Activated naive CD8-positive, alpha-beta T cell (primary cell): Measurements from ENCODE around the gene ZBTB32.

Experiments
- H3K27ac Mint-ChIP-seq: one replicate; pipeline ENCODE4 v1.8.0; 2021; ENCODE audit warnings: mixed read lengths
- H3K27me3 Mint-ChIP-seq: one replicate; pipeline ENCODE4 v1.8.0; 2021; ENCODE audit warnings: mixed read lengths
- H3K36me3 Mint-ChIP-seq: one replicate; pipeline ENCODE4 v1.8.0; 2021; ENCODE audit warnings: mixed read lengths
- H3K4me1 Mint-ChIP-seq: one replicate; pipeline ENCODE4 v1.8.0; 2021; ENCODE audit warnings: low read depth, mixed read lengths
- H3K4me3 Mint-ChIP-seq: one replicate; pipeline ENCODE4 v1.8.0; 2021; ENCODE audit warnings: mild to moderate bottlenecking, mixed read lengths
- H3K9me3 Mint-ChIP-seq: one replicate; pipeline ENCODE4 v1.8.0; 2021; ENCODE audit warnings: low read depth, mixed read lengths

ZBTB32 gene

GRCh38 chr19:35744430-35745327, 40.3 kb downstream of the ZBTB32 start:
- H3K27me3 Mint-ChIP-seq: no peaks in the 10 kb centered on the region
- peak overlapping the region; percentile 95 for H3K4me3 Mint-ChIP-seq
- peaks cover 5% of the 10 kb centered on the region for H3K36me3 Mint-ChIP-seq
- peak overlapping the region; percentile 99 for H3K27ac Mint-ChIP-seq
- H3K4me1 Mint-ChIP-seq: peaks cover 60% of the 10 kb centered on the region
- no peaks in the 10 kb centered on the region for H3K9me3 Mint-ChIP-seq

DNA sequence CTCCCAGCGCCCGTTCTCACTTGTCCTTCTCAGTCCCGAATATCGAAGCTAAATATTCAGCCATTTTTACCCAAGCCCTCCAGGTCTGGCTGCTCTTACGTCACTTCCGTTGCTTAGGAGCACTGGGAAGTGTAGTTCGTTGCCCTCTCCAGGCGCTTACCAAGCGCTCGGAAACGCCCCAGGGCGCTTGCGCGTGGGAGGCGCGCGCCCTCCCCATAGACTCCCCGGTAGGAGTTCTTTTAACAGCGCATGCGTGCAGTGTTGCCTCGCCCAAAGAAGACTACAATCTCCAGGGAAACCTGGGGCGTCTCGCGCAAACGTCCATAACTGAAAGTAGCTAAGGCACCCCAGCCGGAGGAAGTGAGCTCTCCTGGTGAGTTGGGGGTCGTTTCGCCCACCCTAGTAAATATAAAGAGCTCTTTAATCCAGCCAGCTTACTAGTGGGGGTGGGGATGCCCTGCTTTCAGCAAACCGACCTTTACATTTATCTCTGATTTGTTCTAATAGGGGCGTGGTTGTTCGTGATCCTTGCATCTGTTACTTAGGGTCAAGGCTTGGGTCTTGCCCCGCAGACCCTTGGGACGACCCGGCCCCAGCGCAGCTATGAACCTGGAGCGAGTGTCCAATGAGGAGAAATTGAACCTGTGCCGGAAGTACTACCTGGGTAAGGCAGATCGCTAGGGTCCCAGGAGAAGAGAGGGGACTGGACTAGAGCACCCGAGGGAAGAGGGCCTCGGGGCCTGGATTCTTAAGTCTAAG, 41.1 kb downstream of the ZBTB32 start, which contains the start of the genes PSENEN and U2AF1L4:
Gene PSENEN, plus strand, starts transcription at position 324 of the 759 bp plus-strand sequence. Its CDS starts 280 bp downstream, at position 604.
Gene U2AF1L4, minus strand, starts transcription at position 91 of the 759 bp plus-strand sequence. Its CDS starts 27 bp downstream, at position 64.
- Mint-ChIP-seq H3K4me3 (peak within 1 kb of the TSS; percentile 95), H3K4me1 (peaks cover 61% of the 10 kb centered on the region), H3K9me3 (no peaks in the 10 kb centered on the region), H3K36me3 (peaks cover 5% of the 10 kb centered on the region), H3K27me3 (no peaks in the 10 kb centered on the region), H3K27ac (peak within 1 kb of the TSS; percentile 99)

DNA sequence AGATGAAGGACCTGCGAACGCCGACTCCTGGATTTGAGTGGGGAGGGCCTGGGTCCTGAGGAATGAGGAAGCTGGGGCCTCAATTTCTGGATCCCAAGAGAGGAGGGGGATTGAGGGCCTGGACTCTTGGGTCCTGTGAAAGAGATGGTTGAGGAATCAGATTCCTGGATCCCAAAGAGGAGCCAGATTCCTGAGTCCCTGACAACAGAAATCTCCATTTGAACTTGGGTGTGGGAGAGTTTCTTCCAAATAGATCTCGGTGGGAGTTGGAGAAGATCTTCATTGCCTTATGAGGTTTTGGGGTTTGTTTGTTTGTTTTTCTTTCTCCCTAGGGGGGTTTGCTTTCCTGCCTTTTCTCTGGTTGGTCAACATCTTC, 41.7 kb downstream of the ZBTB32 start:
- H3K27me3 Mint-ChIP-seq: no peaks in the 10 kb centered on the region
- H3K4me1 Mint-ChIP-seq: peaks cover 56% of the 10 kb centered on the region
- peak overlapping the region; percentile 99 for H3K27ac Mint-ChIP-seq
- H3K4me3 Mint-ChIP-seq: peak overlapping the region; percentile 95
- no peaks in the 10 kb centered on the region for H3K9me3 Mint-ChIP-seq
- H3K36me3 Mint-ChIP-seq: peaks cover 5% of the 10 kb centered on the region

DNA sequence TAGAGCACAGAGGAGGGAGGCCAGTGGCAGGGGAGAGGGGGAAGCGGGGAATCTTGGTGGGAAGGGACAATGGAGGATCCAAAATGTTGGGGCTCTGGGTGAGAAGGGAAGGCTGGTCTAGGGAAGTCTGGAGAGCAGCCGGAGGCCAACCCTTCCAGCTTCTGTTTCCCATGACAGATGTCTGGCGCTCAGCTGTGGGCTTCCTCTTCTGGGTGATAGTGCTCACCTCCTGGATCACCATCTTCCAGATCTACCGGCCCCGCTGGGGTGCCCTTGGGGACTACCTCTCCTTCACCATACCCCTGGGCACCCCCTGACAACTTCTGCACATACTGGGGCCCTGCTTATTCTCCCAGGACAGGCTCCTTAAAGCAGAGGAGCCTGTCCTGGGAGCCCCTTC, 42.2 kb downstream of the ZBTB32 start:
- Mint-ChIP-seq H3K9me3 (no peaks in the 10 kb centered on the region), H3K27ac (peak overlapping the region; percentile 99), H3K36me3 (peaks cover 5% of the 10 kb centered on the region), H3K4me1 (peaks cover 56% of the 10 kb centered on the region), H3K4me3 (peak overlapping the region; percentile 95), H3K27me3 (no peaks in the 10 kb centered on the region)

GRCh38 chr19:35748106-35749020, 44.0 kb downstream of the ZBTB32 start, which contains the start of gene LIN37:
Gene LIN37 (plus strand): TSS chr19:35748576. CDS start chr19:35748725, 149 bp downstream.
- Mint-ChIP-seq H3K4me3 (peak within 1 kb of the TSS; percentile 97), H3K4me1 (peaks cover 42% of the 10 kb centered on the region), H3K27me3 (no peaks in the 10 kb centered on the region), H3K27ac (peak within 1 kb of the TSS; percentile 95), H3K9me3 (no peaks in the 10 kb centered on the region), H3K36me3 (no peaks in the 10 kb centered on the region)

DNA sequence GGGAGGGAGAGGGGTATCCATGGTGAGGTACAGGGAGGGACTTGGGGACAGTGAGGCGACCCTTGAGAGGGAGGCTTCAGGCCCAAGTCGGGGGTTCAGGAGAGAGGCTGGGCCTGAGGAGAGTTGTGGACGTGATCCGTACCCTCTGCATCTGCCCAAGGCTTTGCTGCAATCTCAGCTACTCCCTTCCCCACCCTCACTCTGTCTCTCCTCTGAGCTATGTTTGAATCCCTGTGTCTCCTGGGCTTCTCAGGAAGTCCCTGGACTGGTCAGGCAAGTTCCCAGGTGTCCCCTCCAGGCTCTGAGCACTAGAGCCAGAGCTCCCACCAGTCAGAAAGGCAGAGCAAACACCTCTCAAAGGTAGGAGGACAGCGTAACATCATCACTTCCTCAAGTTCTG, 45.8 kb downstream of the ZBTB32 start:
- Mint-ChIP-seq H3K9me3 (no peaks in the 10 kb centered on the region), H3K4me3 (peak overlapping the region; percentile 27), H3K27ac (no peak overlapping the region), H3K4me1 (peaks cover 33% of the 10 kb centered on the region), H3K27me3 (no peaks in the 10 kb centered on the region), H3K36me3 (no peaks in the 10 kb centered on the region)

DNA sequence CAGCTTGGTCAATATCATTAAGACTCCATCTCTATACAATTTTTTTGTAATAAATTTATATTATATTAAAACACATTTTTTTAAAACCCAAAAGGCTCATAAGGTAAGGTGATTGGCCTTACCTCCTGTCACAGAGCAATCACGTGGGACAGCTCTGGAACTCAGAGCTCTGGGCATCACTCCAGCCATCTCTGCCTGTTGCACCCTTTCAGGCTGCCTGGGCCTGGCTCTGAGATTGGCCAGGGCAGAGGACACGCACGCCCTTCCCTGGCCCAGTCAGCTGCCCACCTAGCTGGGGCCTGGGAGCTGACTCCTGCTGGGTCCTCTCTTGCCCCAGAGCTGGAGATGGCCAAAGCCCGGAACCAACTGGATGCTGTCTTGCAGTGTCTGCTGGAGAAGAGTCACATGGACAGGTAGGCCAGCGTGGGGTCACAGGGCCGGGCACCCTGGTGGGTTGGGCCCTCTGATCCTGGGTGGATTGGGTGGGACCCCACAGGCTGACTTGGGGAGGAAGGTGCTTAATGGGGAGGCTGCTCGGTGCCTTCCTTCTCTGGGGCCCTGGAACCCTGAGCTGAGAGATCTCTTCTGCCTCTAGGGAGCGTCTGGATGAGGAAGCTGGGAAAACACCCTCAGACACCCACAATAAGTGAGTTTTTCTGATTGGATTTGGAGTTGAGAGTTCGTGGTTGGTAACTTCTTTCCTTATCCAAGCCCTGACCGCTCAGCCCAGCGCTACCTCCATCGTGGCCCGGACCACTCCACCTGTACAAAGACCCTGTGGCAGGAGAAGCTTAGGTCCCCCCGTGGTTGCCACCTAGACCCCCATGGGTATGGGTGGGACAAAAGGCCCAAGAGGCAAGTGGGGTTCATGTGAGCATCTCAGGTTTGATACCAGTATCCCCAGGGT, 47.7 kb downstream of the ZBTB32 start:
- Mint-ChIP-seq H3K27ac (no peak overlapping the region), H3K4me1 (peaks cover 28% of the 10 kb centered on the region), H3K36me3 (no peaks in the 10 kb centered on the region), H3K9me3 (no peaks in the 10 kb centered on the region), H3K27me3 (no peaks in the 10 kb centered on the region), H3K4me3 (no peak overlapping the region)

- H3K4me1 Mint-ChIP-seq: peaks cover 34% of the 10 kb centered on the region
- no peak overlapping the region for H3K4me3 Mint-ChIP-seq
- H3K9me3 Mint-ChIP-seq: no peaks in the 10 kb centered on the region
- H3K36me3 Mint-ChIP-seq: no peaks in the 10 kb centered on the region
- no peaks in the 10 kb centered on the region for H3K27me3 Mint-ChIP-seq
- H3K27ac Mint-ChIP-seq: no peak overlapping the region
Observed at GRCh38 chr19:35752746-35753350, 48.5 kb downstream of the ZBTB32 start.

GRCh38 chr19:35753634-35754369, 49.4 kb downstream of the ZBTB32 start:
- H3K9me3 Mint-ChIP-seq: no peaks in the 10 kb centered on the region
- no peaks in the 10 kb centered on the region for H3K27me3 Mint-ChIP-seq
- no peaks in the 10 kb centered on the region for H3K36me3 Mint-ChIP-seq
- no peak overlapping the region for H3K4me3 Mint-ChIP-seq
- peaks cover 27% of the 10 kb centered on the region for H3K4me1 Mint-ChIP-seq
- no peak overlapping the region for H3K27ac Mint-ChIP-seq

GRCh38 chr19:35754370-35755130, 50.2 kb downstream of the ZBTB32 start:
- Mint-ChIP-seq H3K36me3 (no peaks in the 10 kb centered on the region), H3K9me3 (no peaks in the 10 kb centered on the region), H3K27ac (no peak overlapping the region), H3K4me3 (peak overlapping the region; percentile 51), H3K27me3 (no peaks in the 10 kb centered on the region), H3K4me1 (peaks cover 30% of the 10 kb centered on the region)

- H3K9me3 Mint-ChIP-seq: no peaks in the 10 kb centered on the region
- H3K27me3 Mint-ChIP-seq: no peaks in the 10 kb centered on the region
- H3K36me3 Mint-ChIP-seq: no peaks in the 10 kb centered on the region
- H3K4me1 Mint-ChIP-seq: peaks cover 27% of the 10 kb centered on the region
- no peak overlapping the region for H3K27ac Mint-ChIP-seq
- peak overlapping the region; percentile 51 for H3K4me3 Mint-ChIP-seq
Observed at GRCh38 chr19:35755131-35755549, 50.8 kb downstream of the ZBTB32 start.
